HT-29 (cell line): ENCODE data around the gene PALLD. TPM values are rescaled to one million over a fixed set of nuclear protein-coding genes. Genes with fewer than 3 reads are reported as not detected.

Experiments
- DNase-seq: peaks from one replicate; pipeline ENCODE4 v3.0.0-alpha.2; 2015; ENCODE audit warnings: low spot score
- total RNA-seq: library from RNA; depleted of rRNA; stranded (reverse); fragments of >200 nt; shearing (Covaris generic); gene quantifications from 2 replicates; pipeline ENCODE4 v1.2.3, GENCODE V29; 2014

Gene PALLD
- total RNA-seq, 1 experiment from 2014 or later: 1.3 TPM

DNA sequence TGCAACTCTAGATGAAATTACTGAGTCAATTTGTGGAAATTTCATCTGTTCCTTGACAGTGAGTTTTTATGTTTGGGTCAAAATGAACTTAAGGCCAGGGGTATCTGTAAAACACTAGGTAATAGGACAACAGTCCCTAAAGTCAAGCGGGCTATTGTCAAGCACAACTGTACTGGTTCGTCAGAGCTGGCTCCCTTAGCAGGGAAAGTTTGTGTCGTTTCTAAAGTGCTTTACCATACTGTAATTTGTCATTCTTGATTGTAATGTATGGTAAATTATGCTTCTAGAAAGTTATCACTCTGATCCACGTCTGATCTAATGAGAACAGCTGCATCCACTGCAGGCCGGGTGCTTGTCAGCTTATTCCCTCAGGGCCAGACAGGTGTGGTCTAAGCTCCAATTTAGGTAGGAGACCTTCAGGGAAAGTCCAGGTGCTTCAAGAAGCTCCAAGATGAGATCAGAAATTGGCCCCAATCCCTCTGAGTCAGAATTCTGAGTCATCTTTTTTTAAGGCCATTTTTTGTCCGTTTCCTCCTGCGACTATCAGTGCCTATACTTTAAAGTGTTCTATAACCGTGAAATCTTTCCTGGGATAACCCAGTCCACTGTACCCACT, 92.2 kb downstream of the PALLD start:
- no peak for DNase-seq

DNA sequence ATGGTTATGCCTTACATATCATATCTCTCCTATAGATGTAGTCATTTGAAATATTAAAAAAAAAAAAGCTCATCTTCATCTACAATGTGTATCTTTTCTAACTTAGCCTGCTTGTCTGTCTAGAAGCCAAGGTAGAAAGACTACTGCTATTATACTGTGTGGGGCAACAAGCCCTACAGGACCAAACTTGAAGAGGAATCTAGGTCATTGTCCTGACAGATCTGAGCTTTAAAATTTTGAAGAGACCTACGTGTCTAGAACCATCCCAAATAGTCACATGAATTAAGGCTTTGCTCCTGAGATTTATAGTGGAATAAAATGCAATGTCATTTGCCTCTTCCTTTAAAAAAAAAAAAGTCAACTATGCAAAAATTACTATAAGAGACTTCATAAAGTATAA, 95.8 kb downstream of the PALLD start:
- no peak for DNase-seq

DNA sequence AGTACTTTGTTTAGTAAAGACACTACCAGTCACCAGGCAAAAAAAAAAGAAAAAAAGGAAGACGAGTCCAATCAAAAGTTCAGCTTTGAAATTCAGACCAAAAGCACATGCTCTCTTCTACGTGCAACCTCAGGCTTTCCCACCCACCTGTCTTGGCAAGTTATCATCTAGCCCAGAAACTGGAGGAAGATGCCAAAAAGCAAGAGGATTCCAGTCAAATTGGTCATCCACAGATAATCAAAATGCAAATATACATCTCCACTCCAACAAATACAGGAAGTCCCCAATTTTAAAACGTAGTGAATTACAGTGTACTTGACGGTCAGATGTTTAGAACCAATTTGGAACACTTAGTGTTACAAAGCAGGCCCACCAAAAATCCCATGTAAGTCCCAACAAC, 96.5 kb downstream of the PALLD start:
- DNase-seq: no peak

DNA sequence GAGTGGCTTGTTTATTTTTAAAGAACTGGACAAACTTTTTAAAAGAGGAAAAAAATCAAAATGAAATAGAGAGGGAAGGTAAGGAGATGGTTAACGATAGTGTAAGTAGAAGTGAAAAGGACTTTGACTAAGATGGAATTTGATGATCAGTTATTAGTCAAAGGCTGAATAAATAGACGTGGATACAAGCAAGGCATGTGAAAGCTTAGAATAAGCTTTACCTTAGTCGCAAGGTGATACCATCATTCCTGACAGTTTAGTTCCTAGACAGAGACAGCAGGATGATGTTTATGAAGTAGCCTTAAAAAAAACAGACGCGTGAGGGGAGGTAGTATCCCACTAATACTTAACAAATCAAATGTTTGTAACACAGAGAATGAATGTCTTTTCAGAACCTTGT, 97.3 kb downstream of the PALLD start:
- DNase-seq: no peak

DNA sequence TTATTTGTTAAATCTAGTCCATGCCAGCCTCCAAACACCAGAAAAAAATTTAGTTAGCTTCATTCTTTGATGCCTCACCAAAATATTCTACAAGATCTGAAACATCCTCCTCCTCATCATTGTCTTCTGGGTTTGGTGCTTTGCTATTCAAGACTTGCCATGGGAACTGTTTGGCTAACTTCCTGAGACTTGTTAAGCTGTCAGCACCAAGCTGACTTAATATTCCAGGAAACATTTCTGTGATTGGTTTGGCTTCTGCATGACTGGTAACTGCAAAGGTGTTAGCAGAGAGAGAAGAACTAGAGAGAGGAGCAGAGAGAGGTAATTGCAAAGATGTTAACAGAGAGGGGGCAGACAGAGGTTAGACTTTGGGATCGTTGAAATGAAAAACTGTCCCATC, 101.3 kb downstream of the PALLD start:
- DNase-seq: no peak

DNA sequence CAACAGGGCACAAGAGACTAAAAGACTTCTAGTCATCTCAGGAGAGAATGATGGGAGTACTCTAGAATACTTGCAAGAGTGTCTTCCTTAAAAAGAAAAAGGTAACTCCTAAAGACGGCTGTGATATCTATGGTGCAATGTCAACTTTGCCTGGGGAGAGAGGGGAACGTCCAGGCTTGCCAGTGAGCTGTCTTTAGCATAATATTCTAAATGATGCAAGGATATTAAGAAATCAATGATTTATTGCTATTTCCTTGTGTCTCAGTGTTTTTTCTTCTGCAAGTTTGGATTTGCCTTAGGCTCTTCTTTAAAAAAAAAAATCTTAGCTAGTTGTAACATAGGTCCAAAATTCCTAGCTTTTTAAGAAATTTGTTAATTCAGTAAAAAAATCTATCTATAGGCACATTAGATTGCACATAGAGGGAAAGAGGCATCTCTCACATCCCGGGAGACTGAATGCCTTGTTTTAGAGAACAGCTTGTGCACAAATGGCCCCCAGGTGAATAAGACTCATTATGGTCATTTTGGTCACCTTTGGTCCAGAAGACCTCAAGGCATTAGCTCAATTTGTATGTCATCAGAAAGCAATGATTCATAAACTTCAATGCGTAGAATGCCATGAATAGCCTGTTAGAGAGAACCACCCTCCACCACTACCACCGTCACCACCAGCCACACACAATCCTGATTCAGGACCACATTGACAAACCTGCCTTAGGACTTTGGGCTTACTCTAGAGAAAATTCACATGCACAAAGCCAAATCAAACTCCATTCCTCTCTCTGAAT, 104.1 kb downstream of the PALLD start:
- DNase-seq: no peak

DNA sequence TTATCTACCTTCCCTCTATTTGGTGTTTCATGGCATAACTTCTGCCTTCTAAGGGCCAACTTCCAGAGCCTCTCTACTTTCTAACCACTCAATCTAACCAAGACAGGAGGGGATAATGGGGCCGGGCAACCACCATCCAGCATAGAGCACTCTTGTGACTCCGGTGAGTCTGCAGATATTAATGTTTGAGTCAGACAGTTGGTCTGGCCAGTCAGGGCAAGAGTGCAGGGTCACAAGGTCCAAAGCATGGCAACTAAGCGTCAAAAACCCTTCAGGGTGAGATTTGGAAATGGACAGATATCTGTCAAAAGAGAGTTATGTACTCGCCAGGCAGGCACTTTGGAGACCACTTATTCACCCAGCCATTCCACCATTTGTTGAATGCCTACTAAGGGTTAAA, 105.0 kb downstream of the PALLD start:
- DNase-seq: no peak

DNA sequence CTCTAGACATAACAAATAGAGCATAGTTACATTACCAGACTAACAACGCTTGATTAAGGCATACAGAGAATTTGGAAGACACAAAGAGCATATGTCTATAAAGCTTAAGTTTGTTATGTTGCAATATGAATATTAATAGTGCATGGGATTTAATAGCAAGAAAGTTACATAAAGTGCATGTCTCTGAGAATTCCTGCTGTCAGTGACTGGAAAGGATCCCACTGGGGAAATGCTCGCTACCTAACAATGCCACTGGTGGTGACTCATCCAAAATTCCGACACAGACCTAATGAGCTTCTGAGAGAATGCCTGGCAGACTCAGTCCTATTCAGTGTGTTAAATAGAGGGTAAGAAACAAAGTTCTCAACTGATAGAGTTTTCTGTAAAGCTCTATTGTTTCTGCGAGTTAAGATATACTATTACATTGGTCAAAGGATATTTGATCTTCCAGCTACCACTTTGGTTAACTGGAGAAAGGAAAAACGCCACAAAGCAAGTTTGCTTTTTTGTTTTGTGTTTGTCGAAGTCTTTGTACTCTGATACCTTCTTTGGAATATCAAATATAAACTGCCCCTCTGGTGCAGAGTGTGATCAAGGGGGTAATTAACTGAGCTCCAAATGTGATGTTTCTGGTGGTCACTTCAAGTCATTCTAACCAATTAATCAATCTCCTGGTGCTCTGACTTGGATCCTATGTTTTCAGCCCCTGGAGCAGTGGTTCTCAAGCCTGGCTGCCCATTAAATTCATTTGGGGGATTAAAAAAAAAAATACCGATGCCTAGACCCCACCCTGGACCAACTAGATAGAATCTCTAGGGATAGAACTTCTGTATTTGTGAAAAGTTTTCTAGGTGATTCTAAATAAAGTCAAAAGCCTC, 107.9 kb downstream of the PALLD start:
- DNase-seq: no peak

DNA sequence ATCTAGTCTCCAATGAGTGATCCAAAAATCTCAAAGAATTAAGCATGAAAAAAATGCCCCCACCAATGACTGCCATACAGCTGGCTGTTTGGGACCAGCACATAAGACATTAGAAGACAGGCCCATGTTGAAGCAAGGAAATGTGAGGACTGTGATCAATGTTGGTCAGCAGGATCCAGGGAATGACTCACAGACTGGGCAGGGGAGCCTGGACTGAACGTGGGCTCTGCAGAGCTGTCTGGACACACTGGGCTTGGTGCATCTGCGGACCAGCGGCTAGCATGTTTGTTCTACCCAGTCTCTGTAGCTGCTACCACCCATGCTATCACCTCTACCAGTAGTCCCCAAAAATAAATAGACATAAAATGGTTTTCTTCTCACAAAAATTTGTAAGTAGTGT, 108.6 kb downstream of the PALLD start:
- no peak for DNase-seq

DNA sequence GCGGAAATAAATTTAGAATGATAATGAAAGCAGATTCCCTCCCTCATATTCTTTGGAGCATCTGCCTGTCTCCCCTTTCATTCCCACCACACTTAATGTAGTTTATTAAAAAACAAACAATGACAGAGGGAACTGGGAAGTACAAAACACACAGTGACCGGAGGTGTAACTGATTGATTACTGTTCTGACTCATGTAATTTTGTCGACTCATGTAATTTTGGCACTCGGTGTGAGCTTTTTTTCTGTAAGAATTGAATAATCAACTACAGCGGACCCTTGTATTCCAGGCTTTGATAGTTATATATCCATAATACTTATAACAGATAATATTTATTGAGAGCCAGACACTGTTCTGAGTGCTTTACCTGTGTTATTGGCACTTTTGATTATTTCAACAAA, 110.4 kb downstream of the PALLD start:
- DNase-seq: no peak

DNA sequence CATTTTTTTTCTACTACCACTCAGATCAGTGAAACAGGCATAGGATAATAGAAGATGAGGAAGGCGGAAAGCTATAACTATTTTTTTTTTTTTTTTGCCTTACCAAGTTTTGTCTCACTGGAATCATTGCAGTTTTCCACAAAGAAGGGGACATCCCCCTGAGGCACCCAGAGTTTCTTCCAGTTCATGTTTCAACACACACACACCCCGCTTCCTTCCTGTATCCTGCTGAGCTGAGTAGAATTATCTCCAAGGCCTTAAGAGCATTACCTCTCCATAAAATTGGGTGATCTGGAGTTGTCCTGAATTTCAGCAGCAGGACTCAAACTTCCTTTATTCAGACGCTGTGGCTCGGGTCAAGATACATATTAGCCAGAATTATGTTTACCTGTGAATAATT, 111.9 kb downstream of the PALLD start:
- DNase-seq: no peak

DNA sequence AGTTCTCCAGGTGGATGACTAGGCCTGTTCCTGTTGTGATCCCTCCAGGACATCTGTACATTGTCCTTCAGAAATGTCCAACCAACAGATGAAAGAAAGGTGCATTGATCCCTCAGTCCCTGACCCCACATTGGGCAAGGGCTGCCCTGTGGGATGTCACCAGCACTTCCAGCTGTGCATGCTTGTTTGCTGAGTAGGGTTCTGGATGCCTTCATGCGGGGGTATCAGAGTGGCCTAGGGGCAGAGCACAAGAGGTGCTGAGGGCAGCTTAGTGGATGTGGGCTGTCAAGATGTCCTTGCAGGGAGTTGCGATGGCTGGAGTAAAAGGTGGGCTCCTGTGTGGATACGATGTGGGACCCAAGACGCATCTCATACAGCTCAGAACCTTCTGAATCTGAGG, 112.5 kb downstream of the PALLD start:
- DNase-seq: no peak

DNA sequence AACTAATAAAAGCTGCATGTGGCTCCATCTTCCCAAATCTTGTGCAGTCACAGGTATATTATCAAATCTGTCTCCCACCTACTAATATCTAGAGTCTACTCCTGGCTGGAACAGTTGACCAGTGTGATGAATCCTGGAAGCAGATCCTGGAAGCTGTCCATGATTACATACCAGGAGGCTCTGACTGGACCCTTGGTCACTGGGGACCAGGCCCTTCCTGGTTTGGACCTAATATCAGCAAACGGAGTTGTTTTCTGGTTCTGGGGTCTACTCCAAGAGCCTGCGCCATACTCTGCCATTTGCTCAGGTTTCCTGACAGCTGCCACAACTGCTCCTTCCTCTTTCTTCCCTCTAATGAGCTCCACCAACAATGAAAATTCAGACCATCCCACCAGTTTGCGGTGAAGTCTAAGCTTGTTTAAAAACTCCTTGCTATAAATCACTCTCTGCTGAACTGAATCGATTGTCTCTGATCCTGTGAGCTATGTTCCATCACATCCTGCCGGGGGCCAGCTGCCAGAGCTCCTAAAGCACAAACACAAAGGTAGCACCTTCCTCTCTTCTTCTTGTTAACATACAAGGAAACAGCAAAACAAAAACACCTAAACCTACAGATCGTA, 114.2 kb downstream of the PALLD start:
- DNase-seq: no peak

DNA sequence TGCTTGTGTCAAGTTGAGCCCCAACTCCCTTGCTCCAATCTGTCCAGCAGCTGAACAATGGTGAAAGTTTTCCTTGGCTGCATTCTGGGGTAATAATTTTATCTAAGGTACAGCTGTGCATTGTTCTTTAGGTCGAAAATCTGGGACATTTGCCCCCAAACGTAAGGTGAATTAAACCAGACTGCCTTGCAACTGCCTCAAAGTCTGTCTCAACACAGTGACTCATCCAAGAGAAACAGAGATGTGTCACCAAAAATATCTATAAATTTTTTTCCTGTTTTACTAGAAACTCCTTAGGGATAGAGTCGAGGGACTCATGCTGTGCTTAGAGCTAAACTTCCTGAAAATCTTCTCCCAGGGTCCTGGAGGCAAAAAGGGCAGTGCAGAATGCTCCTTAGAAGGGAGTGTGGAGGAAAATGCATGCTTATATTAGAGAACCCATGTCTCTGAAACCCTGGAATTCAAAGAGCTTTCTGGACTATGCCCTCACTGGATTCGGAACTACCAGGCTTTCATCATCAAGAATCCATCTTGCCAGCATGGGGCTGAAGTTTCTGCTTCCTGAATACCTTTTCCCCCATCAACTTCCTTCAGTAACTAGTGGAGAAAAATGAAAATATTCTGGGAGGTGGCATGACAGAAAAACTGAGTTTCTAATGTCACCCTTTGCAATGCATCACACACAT, 115.7 kb downstream of the PALLD start:
- no peak for DNase-seq

DNA sequence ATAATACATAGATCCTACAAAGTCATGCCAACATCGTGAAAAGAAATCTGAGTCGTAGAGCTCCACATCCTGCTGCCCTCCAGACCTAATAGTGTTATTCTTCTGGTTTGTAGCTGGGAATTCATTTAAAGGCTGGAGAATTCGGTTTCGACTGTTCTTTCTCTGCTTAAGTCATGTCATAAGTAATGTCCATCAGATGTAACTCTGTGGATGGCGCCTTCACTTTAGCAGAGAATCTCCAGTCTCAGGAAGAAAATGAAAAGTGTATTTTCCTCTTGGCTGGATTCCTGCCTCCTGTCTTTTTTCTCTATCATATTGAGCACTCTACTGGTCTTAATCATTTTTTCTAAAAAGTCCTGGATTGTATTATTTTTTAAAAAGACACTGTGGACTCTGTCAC, 117.0 kb downstream of the PALLD start:
- no peak for DNase-seq

DNA sequence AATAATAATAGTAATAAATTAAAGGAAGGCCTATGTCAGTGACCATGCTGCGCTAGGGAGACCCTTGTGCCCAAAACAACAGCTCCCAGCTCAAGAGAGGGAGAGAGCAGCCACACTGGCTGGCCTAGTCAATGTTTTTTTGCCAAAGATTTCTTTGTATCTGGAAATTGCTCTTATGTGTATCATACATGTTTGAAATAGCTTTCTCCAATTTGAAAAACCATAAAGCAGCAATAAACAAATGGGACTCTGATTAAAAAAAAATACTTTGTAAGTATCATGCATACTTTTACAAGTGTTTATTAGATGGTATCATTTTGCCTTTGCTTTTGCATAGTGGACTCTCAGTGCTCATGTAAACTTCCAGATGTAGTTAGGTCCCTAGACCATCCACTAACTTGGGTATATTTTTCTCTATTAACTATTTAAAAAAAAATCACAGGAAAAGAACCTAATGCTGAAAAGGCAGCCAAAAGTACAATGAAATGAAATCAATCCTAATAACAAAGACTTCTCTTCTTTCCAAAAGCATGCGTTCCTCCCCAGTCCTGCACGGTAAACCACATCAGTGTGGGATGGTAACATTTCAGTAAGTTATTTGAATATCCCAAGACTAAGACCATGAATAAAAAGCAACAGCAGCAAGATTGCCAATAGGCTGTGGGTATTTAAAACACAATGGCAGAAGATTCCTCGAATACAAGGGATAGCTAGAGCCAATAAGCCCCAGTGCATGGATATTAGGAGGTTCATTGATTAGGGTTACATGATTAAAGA, 117.6 kb downstream of the PALLD start:
- DNase-seq: no peak

DNA sequence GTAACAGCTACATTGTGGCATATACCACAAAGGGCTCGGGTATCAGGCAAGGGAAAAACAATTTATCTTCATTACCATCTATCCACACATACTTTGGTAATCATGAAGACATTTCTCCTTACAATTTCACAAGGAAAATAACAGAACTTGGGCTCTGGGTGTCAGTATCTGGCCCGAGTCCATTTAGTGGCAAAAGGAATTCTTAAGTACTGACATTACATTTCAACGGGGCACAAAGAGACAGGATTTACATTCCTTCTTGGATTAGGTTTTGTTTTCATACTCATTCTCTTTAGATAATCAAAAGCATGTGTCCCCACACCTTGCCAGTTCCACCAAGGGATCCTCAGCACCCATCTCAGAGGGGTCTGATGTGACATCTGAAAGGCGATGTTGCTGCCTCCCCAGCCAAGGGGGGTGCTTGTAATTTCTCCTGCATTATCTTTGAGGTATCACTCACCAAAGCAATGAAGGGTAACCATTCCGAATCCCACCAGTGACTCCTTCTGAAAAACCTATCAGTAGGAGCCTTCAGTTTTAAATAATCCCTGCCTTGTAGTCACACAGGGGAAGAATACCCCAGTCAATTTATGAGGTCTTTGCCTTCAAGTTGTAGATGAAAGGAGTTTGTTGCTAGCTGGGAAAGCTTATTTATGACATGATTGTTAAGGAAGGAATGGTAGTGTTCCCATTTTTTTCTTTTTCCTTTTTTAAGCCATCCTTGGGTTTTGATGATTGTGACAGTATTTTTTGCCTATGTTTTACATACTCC, 118.6 kb downstream of the PALLD start:
- no peak for DNase-seq

DNA sequence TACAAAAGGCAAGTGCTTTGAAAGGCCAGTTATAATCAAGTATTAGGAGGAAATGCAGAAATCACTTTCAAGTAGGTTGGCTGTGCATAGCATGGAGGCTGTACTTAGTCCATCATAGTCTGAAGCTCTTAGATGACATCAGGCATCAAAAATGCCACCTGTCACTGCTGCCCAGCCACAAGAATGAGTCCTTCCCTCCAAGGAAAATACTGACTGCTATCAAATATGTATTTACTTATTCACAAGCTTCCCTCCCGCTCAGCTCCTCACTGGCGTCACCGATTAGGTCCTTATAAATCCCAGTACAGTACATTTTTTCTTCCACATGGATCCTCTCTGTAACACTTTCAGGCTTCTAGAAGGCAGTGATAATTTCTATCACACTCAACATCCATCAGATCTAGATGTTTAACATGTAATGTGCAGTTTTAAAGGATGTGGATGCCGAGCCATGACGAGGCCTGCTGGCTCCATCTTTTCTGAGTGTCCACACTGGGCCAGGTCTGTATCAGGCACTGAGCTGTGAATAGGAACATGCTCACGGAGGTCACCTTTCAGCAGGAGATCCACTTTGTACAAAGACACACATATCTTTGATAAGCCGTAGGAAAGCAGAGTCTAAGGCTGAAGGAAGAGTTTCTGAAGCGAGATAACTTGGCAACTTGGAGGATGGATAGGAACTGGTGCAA, 121.9 kb downstream of the PALLD start:
- DNase-seq: no peak

DNA sequence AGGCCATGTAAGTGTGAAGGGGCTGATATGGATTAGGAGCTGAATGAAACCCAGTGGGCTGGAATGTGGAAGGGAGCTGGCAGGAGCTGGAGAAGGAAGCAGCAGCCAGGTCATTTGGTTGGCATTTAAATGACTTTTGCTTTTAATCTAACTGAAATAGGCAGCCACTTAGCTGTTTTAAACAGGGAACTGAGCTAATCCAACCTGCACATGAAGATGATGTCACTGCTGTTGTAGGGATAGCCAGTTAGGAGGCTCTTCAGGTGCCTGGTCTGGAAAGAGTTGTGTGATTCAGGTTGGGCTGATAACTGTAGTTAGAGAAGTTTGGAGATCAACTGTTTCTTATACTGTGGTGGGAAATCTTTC, 122.4 kb downstream of the PALLD start:
- no peak for DNase-seq
